ENCODE results near the gene CNOT2. TPM values are rescaled to one million over a fixed set of nuclear protein-coding genes. Genes with fewer than 3 reads are reported as not detected.

Gene CNOT2
- total RNA-seq, 1 experiment from 2014 or later, result 49.3 TPM

GRCh38 chr12:70355972-70356371 lies 112.7 kb downstream of the CNOT2 start:
- Histone ChIP-seq H3K36me3 (ENCODE audit: control insufficient read depth, insufficient read depth, low read length) (peaks cover 11% of the 10 kb centered on the region), H3K27ac (ENCODE audit: low read length) (no peak overlapping the region), H3K4me3 (ENCODE audit: low read depth in 2 of 2, low read length in 2 of 2) (no peak overlapping the region), H3K4me1 (ENCODE audit: control insufficient read depth, insufficient read depth, low read length) (no peaks in the 10 kb centered on the region), H3K9me3 (ENCODE audit: control insufficient read depth, insufficient read depth, low read depth, low read length) (no peaks in the 10 kb centered on the region), H3K27me3 (ENCODE audit: control insufficient read depth, insufficient read depth, low read length) (no peaks in the 10 kb centered on the region)
- ChIA-PET CTCF (no interaction called here), POLR2A (no interaction called here)
- intact Hi-C loops (cut with micrococcal nuclease; ENCODE audit: unreplicated experiment) (no loop called here), in situ Hi-C loops (cut with HindIII; ENCODE audit: low pct_unique_long_range_greater_than_20kb, low sequenced_read_pairs) (no loop called here)
- TF ChIP-seq TCF7L2 (IDR thresholded peaks at IDR 0.05; ENCODE audit: low read depth, low read length) (no peak), SIN3A (IDR thresholded peaks at IDR 0.05; ENCODE audit: borderline replicate concordance, insufficient read depth, low read depth, low read length) (no peak), REST (IDR thresholded peaks at IDR 0.05; ENCODE audit: insufficient read depth in 1 of 2, low read depth in 2 of 2, low read length in 1 of 2) (no peak), POLR2AphosphoS5 (IDR thresholded peaks at IDR 0.05; ENCODE audit: low read depth, low read length) (no peak)
- TF ChIP-seq, protein P1, sequence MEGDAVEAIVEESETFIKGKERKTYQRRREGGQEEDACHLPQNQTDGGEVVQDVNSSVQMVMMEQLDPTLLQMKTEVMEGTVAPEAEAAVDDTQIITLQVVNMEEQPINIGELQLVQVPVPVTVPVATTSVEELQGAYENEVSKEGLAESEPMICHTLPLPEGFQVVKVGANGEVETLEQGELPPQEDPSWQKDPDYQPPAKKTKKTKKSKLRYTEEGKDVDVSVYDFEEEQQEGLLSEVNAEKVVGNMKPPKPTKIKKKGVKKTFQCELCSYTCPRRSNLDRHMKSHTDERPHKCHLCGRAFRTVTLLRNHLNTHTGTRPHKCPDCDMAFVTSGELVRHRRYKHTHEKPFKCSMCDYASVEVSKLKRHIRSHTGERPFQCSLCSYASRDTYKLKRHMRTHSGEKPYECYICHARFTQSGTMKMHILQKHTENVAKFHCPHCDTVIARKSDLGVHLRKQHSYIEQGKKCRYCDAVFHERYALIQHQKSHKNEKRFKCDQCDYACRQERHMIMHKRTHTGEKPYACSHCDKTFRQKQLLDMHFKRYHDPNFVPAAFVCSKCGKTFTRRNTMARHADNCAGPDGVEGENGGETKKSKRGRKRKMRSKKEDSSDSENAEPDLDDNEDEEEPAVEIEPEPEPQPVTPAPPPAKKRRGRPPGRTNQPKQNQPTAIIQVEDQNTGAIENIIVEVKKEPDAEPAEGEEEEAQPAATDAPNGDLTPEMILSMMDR (IDR thresholded peaks at IDR 0.05), result no peak
- ATAC-seq (no peak), DNase-seq (ENCODE audit: low read depth, low spot score) (no peak)
- BruUV-seq (replicated peaks), result no TSS peak

GRCh38 chr12:70359458-70360197 lies 116.4 kb downstream of the CNOT2 start:
- CTCF ChIA-PET, result no interaction called here
- H3K4me1 ChIP-seq (ENCODE audit: control insufficient read depth, insufficient read depth, low read length), result no peaks in the 10 kb centered on the region
- no peak overlapping the region for H3K27ac ChIP-seq (ENCODE audit: low read length)
- in situ Hi-C loops (cut with HindIII; ENCODE audit: low pct_unique_long_range_greater_than_20kb, low sequenced_read_pairs) (no loop called here), intact Hi-C loops (cut with micrococcal nuclease; ENCODE audit: unreplicated experiment) (no loop called here)
- H3K27me3 ChIP-seq (ENCODE audit: control insufficient read depth, insufficient read depth, low read length), result peaks cover 18% of the 10 kb centered on the region
- TF ChIP-seq SIN3A (IDR thresholded peaks at IDR 0.05; ENCODE audit: borderline replicate concordance, insufficient read depth, low read depth, low read length), result no peak
- H3K9me3 ChIP-seq (ENCODE audit: control insufficient read depth, insufficient read depth, low read depth, low read length), result no peaks in the 10 kb centered on the region
- no TSS peak for BruUV-seq (replicated peaks)
- POLR2A ChIA-PET, result no interaction called here
- H3K4me3 ChIP-seq (ENCODE audit: low read depth in 2 of 2, low read length in 2 of 2), result no peak overlapping the region
- peaks cover 5% of the 10 kb centered on the region for H3K36me3 ChIP-seq (ENCODE audit: control insufficient read depth, insufficient read depth, low read length)
- DNase-seq (ENCODE audit: low read depth, low spot score) (no peak), ATAC-seq (no peak)

GRCh38 chr12:70360218-70360617 lies 117.0 kb downstream of the CNOT2 start:
- ChIA-PET CTCF (no interaction called here), POLR2A (no interaction called here)
- H3K27ac ChIP-seq (ENCODE audit: low read length), result no peak overlapping the region
- ATAC-seq (no peak), DNase-seq (ENCODE audit: low read depth, low spot score) (no peak)
- in situ Hi-C loops (cut with HindIII; ENCODE audit: low pct_unique_long_range_greater_than_20kb, low sequenced_read_pairs) (no loop called here), intact Hi-C loops (cut with micrococcal nuclease; ENCODE audit: unreplicated experiment) (no loop called here)
- H3K4me1 ChIP-seq (ENCODE audit: control insufficient read depth, insufficient read depth, low read length), result no peaks in the 10 kb centered on the region
- H3K9me3 ChIP-seq (ENCODE audit: control insufficient read depth, insufficient read depth, low read depth, low read length), result no peaks in the 10 kb centered on the region
- TF ChIP-seq SIN3A (IDR thresholded peaks at IDR 0.05; ENCODE audit: borderline replicate concordance, insufficient read depth, low read depth, low read length), result no peak
- TF ChIP-seq TCF7L2 (IDR thresholded peaks at IDR 0.05; ENCODE audit: low read depth, low read length), result no peak
- TF ChIP-seq, protein P1 (IDR thresholded peaks at IDR 0.05), result no peak
- H3K36me3 ChIP-seq (ENCODE audit: control insufficient read depth, insufficient read depth, low read length), result no peaks in the 10 kb centered on the region
- peaks cover 24% of the 10 kb centered on the region for H3K27me3 ChIP-seq (ENCODE audit: control insufficient read depth, insufficient read depth, low read length)
- H3K4me3 ChIP-seq (ENCODE audit: low read depth in 2 of 2, low read length in 2 of 2), result no peak overlapping the region
- BruUV-seq (replicated peaks), result no TSS peak
